Tibial artery (tissue), 4 donors: ENCODE measurements around the gene TNP2.
"Not testable (repeated sequence)": the region's sequence is repeated elsewhere in the genome, so short reads cannot be mapped to it uniquely, and the experiment has no call there.

Experiments used
- DNase-seq, 2 donors: peaks; one replicate each; pipeline ENCODE4 v3.0.0-alpha.2; 2019
- H3K27ac ChIP-seq, 2 donors: fragments of 200-600 bp; sonication (generic) in 1 of 2; 1 replicate in 1 of 2; 2 replicates in 1 of 2; pipeline ENCODE4 v1.5.1; 2018 to 2019; ENCODE audit warnings: mild to moderate bottlenecking in 1 of 2
- H3K27me3 ChIP-seq, 2 donors: fragments of 200-600 bp; sonication (generic) in 1 of 2; one replicate each; pipeline versions ENCODE4 v1.5.1 to v1.6.0; 2016 to 2019
- H3K36me3 ChIP-seq, 3 donors: fragments of 200-600 bp; sonication (generic) in 2 of 3; one replicate each; pipeline ENCODE4 v1.5.1; 2016 to 2019; ENCODE audit warnings: mild to moderate bottlenecking in 2 of 3
- H3K4me1 ChIP-seq, 4 donors: fragments of 200-600 bp; sonication (generic) in 2 of 4; 1 replicate in 3 of 4; 2 replicates in 1 of 4; pipeline ENCODE4 v1.5.1; 2016 to 2019
- H3K4me3 ChIP-seq, 2 donors: fragments of 200-600 bp; sonication (generic) in 1 of 2; 1 replicate in 1 of 2; 2 replicates in 1 of 2; pipeline ENCODE4 v1.5.1; 2018 to 2019; ENCODE audit warnings: mild to moderate bottlenecking in 2 of 2
- H3K9me3 ChIP-seq, 3 donors: fragments of 200-600 bp; sonication (generic) in 1 of 3; one replicate each; pipeline ENCODE4 v1.5.1; 2016 to 2019
- CTCF ChIP-seq, 2 experiments: fragments of 200-600 bp in 1 of 2; fragments of 450-650 bp in 1 of 2; IDR thresholded peaks; one replicate each; pipeline ENCODE4 v1.5.1; 2017 to 2019; ENCODE audit warnings: antibody characterized with exemption in 2 of 2, mild to moderate bottlenecking in 1 of 2, moderate library complexity in 1 of 2
- intact Hi-C: fragments of 100-400 bp; cut with DNase I; formaldehyde crosslinking; loops from one replicate; pipeline ENCODE4 v1.15.0; 2023; ENCODE audit warnings: low total_unique reads

TNP2 gene

DNA sequence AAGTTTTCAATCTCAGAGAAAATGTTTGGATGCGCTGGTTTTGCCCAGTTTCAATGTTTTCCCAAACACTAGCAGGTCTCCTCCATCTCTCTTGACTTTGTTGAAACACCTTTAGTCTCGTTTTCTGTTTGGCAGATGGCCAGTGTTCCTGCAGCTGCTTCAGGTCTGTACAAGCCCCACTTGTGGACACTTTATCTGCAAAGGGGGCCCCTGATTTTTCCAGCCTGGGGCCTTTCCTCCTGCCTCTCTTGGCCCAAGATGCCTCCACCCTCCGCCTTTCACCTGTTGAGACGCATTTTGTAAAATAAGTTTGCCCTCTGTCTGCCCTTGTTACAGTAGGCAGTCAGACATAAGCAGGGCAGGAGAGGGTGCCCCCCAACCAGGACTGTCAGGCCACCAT lies 33.9 kb upstream of the TNP2 start:
- H3K4me3 ChIP-seq, result no peak overlapping the region
- peaks cover 0 to 2% of the 10 kb centered on the region in 2 donors for H3K27me3 ChIP-seq
- no peak for TF ChIP-seq CTCF (IDR thresholded peaks at IDR 0.05)
- intact Hi-C loops, result no loop called here
- H3K4me1 ChIP-seq, result peaks cover 0 to 2% (median under 1%) of the 10 kb centered on the region in 4 donors
- no peak for DNase-seq
- H3K27ac ChIP-seq, result no peak overlapping the region
- H3K36me3 ChIP-seq, result no peaks in the 10 kb centered on the region
- H3K9me3 ChIP-seq, result no peaks in the 10 kb centered on the region

DNA sequence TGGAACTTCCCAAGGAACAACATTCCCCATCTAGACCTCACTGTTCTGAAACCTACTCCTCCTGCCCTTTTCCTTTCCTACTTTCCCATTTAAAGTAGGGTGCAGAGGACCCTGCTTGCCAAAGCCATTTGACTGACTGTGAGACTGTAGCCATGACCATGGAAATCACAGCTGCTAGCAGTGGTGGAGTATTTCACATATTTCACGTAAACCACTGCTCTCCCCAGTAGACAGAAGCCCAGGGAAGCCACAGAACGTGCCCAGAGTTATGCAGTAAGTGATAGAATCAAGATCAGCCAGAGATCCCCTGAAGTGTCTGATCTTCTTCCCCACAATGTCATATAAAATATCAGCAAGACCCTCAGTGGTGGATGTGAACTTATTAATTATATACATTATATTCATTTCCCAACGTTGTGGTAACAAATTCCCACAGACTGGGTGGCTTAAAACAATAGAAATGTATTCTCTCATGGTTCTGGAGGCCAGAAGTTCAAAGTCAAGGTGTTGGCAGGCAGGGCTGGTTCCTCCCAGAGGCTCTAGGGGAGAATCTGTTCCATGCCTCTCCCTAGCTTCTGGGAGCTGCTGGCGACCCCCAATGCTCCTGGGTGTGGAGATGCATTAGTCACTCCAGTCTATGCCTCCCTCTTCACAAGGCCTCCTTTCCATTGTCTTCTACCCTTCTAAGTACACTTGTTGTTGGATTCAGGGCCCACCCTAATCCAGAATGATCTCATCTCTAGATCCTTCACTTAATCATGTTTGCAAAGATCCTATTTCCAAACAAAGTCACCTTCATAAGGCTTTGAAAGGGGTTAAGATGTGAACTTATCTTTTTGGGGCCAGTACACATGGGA lies 32.7 kb upstream of the TNP2 start:
- H3K27me3 ChIP-seq, result peaks cover 0 to 2% of the 10 kb centered on the region in 2 donors
- no peak for DNase-seq
- TF ChIP-seq CTCF (IDR thresholded peaks at IDR 0.05), result no peak
- no peak overlapping the region for H3K27ac ChIP-seq
- H3K4me3 ChIP-seq, result no peak overlapping the region
- H3K4me1 ChIP-seq, result peaks cover 0 to 13% (median 10%) of the 10 kb centered on the region in 4 donors
- no peaks in the 10 kb centered on the region for H3K9me3 ChIP-seq
- H3K36me3 ChIP-seq, result no peaks in the 10 kb centered on the region
- intact Hi-C loops, result no loop called here

GRCh38 chr16:11300560-11300892 lies 31.4 kb upstream of the TNP2 start:
- Histone ChIP-seq H3K4me3 (no peak overlapping the region), H3K4me1 (peaks cover 0 to 17% (median 10%) of the 10 kb centered on the region in 4 donors), H3K36me3 (no peaks in the 10 kb centered on the region), H3K9me3 (no peaks in the 10 kb centered on the region), H3K27ac (no peak overlapping the region), H3K27me3 (no peaks in the 10 kb centered on the region)
- no peak for DNase-seq
- intact Hi-C loops, result no loop called here
- no peak for TF ChIP-seq CTCF (IDR thresholded peaks at IDR 0.05)

- H3K27me3 ChIP-seq, result no peaks in the 10 kb centered on the region
- peaks cover 0 to 17% (median 10%) of the 10 kb centered on the region in 4 donors for H3K4me1 ChIP-seq
- no peaks in the 10 kb centered on the region for H3K36me3 ChIP-seq
- no peak for TF ChIP-seq CTCF (IDR thresholded peaks at IDR 0.05)
- H3K27ac ChIP-seq, result no peak overlapping the region
- no peak for DNase-seq
- no peaks in the 10 kb centered on the region for H3K9me3 ChIP-seq
- intact Hi-C loops, result no loop called here
- H3K4me3 ChIP-seq, result no peak overlapping the region
Measured at GRCh38 chr16:11299865-11300559, 30.9 kb upstream of the TNP2 start.

DNA sequence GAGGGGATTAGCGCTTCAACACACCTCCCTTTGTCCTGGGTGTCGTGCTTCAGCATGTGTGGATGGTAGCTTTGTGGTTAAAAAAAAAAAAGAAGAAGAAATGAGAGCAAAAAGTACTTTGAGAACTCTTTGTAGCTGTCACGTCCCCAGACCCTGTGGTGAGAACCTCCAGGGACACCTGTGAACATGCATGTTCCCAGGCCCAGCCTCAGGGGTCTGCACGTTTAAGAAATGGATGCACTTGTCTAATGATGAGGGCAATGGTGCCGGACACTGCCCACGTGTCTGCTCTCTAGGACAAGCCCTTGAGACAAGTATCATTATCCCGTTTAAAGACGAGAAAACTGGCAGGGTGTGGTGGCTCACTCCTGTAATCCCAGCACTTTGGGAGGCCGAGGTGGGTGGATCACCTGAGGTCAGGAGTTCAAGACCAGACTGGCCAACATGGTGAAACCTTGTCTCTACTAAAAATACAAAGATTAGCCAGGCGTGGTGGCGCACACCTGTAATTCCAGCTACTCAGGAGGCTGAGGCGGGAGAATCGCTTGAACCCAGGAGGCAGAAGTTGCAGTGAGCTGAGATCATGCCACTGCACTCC lies 29.9 kb upstream of the TNP2 start:
- intact Hi-C loops, H3K9me3 ChIP-seq, H3K36me3 ChIP-seq, H3K27ac ChIP-seq, H3K4me3 ChIP-seq, DNase-seq, H3K27me3 ChIP-seq: not testable (repeated sequence)
- H3K4me1 ChIP-seq, result peaks cover 0 to 17% (median 10%) of the 10 kb centered on the region in 4 donors
